Stimulated activated CD8-positive, alpha-beta memory T cell treated with anti-CD3 and anti-CD28 coated beads, Interleukin-15, amount 100 ng/mL, for 48 hours (primary cell): ENCODE measurements around the gene RNPEPL1.
A peak's percentile ranks its signal among the peaks of the same experiment; 100 is the strongest.

Experiments used
- DNase-seq, 2 donors: peaks; one replicate each; pipeline ENCODE4 v3.0.0-alpha.2; 2020; ENCODE audit warnings: low read depth in 2 of 2

RNPEPL1 gene

DNA sequence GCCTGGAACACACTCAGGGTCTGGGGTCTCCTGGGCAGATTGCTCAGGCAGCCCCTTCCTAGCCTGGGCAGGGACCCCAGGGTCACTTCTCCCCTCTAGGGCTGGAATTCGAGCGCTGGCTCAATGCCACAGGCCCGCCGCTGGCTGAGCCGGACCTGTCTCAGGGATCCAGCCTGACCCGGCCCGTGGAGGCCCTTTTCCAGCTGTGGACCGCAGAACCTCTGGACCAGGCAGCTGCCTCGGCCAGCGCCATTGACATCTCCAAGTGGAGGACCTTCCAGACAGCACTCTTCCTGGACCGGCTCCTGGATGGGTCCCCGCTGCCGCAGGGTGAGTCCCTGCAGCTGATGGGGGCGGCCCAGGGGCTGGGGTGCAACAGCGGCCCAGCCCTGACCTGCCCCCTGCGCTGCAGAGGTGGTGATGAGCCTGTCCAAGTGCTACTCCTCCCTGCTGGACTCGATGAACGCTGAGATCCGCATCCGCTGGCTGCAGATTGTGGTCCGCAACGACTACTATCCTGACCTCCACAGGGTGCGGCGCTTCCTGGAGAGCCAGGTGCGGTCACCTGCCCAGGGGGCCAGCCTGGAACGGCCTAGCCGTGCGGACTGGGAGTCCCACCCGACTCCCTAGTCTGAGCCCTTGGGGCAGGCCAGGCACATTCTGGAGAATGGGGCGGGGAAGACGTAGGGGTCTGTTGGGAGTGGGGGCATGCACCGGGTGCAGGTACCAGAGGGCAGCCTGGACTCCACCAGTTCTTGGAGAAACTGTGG lies 8.3 kb downstream of the RNPEPL1 start:
- no peak for DNase-seq

- no peak for DNase-seq
Measured at GRCh38 chr2:240577281-240578109, 9.2 kb downstream of the RNPEPL1 start.

DNA sequence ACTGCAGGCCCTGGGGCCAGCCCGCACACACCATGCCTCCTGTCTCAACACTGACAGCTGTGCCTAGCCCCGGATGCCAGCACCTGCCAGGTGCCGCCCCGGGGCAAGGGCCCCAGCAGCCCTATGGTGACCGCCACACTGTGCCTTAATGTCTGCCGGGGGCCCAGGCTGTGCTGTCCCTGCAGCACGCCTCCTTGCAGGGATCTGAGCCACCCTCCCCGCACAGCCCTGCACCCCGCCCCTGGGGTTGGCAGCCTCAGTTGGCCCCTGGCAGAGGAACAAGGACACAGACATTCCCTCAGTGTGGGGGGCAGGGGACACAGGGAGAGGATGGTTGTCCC lies 9.8 kb downstream of the RNPEPL1 start:
- no peak for DNase-seq

DNA sequence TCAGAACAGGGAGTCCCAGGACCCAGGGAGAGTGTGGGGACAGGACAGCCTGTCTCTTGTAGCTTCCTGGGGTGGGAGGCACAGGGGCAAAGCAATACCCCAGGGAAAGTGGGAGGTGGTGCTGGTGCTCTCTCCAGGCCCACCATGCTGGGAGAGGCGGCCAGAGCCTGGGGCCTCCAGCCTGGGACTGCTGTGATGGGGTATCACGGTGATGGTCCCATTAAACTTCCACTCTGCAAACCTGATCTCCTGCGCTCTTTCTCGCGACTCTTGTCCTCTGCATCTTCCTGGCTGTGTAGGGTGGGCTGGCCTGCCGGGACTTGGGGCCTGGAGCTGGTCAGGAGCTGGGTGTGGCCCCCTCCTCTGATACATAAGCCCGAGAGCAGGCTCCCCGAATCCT lies 10.2 kb downstream of the RNPEPL1 start:
- no peak for DNase-seq

GRCh38 chr2:240579071-240579762 lies 10.9 kb downstream of the RNPEPL1 start:
- no peak for DNase-seq

DNA sequence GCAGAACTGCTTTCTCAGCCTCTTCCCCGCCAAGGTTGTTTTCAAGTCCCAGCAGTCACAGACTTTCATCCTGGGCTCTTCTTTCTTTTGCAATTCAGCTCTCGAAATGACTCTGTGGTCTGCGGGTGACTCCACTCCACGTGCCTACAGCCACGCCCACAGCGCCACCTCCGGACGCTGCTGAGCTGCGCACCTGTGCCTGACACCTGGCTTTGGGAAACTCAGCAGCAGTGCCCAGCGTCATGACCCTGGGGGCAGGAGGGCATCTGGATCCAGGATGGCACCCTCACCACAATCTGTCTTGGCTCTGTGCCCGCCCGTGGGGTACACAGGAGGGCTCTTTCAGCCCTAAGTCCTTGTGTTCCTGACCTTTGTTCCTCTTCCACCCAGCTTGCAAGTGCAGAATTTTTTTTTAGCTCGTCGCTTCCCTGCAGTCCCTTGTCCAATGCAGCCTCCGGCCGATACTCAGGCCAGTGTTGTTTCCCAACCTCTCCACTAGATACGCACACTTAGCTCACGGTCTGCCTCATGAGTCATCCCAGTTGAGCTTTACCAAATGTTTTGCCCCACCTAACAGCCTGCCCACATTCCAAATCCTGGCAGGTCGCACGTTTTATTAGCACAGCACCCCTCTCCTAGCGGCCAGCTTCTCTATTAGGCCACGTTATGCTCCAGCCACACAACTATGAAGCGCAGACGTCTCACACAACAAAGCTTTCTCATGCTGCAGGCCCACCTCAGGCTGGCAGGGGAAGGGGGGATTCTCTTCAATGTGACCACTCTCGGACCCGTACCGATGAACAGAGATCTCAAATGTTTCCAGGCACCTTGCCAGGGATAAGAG lies 11.7 kb downstream of the RNPEPL1 start:
- DNase-seq: peak in 1 of 2 donors; percentile 62

DNA sequence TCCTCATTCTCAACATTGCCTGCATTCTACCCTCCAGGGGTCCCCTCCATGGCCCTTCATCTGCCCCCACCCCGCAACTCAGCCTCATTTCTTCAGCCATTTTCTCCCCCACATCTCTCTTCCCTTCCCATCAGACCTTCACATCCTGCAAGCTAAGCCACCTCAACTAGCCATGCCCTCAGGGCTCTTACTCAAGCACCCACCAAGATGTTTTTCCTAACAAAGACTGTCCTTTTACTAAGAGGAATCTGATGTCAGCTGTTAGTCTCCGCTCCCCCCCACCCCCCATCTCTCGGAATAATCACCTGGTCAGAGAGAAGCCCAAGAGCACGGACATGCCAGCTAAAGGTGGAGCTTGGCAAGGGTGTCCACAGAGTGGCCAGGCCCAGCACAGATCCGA lies 13.5 kb downstream of the RNPEPL1 start:
- DNase-seq: no peak

- no peak for DNase-seq
Measured at GRCh38 chr2:240582781-240583180, 14.5 kb downstream of the RNPEPL1 start.

GRCh38 chr2:240583774-240584173 lies 15.5 kb downstream of the RNPEPL1 start:
- DNase-seq: no peak

GRCh38 chr2:240584486-240585031 lies 16.3 kb downstream of the RNPEPL1 start:
- no peak for DNase-seq

GRCh38 chr2:240585101-240585500 lies 16.8 kb downstream of the RNPEPL1 start:
- no peak for DNase-seq

GRCh38 chr2:240585681-240586197 lies 17.5 kb downstream of the RNPEPL1 start:
- DNase-seq: no peak

DNA sequence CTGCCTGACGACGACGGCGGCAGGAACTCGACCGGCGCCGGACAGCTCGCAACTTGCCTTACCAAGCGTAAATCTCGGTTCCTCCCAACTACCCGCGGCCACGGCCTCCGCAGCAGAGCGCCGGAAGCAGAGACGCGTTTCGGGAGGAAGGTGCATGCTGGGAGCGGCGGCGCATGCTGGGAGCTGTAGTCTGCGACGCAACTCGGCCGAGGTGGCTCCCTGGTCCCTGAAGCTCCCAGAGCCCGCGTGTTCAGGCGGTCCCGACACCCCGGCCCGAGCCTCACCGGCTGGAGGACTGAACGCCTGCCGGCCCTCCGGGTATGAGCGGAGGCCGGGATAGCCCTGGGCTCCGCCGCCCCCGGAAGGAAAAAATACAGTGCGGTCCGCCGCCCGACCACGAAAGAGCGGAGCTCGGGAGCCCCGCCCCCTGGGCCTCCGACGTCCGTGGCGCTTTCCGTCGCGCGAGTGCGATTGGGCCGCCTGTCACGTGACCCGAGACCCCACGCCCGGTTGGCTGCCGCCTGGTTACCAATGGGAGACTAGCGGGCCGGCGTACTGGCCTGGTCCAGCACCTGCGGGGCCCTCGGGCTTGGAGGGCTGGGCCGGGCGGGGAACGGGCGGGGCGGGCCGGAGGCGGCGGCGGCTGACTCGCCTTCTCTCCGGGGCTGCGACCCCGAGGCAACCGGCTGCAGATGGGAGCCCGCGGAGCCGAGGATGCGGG lies 18.1 kb downstream of the RNPEPL1 start, which contains the start of gene CAPN10:
Gene CAPN10 (plus strand): TSS at position 537 of the 721 bp plus-strand sequence. CDS start 178 bp downstream, at position 715.
- DNase-seq: peak; percentile 96

DNA sequence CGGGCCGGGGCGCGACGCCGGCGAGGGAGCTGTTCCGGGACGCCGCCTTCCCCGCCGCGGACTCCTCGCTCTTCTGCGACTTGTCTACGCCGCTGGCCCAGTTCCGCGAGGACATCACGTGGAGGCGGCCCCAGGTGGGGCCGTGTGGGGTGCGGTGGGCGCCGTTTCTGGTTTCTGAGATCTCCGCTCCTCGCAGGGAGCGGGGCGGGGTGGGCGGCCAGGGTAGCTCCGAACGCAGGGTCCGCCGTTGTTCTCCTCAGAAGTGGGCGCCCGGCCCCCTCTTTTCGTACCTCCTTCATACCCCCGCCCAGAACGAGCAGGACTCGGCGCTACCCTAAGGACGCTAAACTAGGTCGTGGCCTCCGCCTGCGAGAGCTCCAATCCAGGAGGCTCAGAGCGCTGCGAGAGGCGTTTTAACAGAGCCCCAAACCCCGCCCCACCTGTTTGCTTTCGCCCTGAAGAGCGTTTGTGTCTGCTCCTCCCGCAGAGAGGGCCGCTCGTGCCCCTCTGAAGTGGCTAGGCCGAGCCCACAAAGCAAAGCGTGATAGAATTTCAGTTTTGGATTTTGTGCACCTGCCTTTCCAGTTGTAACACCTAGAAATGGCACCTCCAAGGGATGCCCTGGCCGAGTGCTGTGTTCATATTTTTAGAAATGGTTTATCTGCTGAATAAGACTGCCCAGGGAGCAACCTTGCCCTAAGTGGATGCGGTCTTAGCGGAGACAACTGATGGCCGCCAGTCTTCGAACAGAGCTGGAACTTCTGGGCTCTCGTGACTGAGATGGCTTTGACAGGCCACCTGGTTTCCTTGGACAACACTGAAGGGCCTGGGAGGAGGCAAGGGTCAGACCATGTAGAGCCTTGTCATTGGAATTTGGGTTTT lies 18.9 kb downstream of the RNPEPL1 start:
- peak in 1 of 2 donors; percentile 32 for DNase-seq

GRCh38 chr2:240588006-240588655 lies 19.8 kb downstream of the RNPEPL1 start:
- DNase-seq: no peak

- DNase-seq: no peak
Measured at GRCh38 chr2:240588669-240589068, 20.4 kb downstream of the RNPEPL1 start.

DNA sequence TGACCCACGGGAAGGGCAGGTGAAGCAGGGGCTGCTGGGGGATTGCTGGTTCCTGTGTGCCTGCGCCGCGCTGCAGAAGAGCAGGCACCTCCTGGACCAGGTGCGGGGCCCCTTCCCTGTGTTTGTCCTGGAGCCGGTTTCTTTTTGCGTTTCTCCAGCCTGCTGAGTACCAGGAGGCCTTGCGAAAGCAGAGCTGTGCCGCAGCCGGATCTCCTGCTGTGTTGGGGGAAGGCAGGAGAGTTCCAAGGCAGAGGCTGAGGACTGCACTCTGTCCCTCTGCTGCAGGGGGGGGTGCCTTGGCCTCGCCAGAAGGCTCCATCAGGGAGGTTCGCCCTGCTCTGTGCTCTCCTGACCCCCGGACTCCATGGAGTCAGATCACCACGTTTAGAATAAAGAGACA lies 21.1 kb downstream of the RNPEPL1 start:
- DNase-seq: no peak

- DNase-seq: no peak
Measured at GRCh38 chr2:240589850-240590525, 21.7 kb downstream of the RNPEPL1 start.
